Astrocyte (in vitro differentiated cells and primary cell): ENCODE results near the gene ACTN4. TPM values are rescaled to one million over a fixed set of nuclear protein-coding genes. Genes with fewer than 3 reads are reported as not detected.

ENCODE experiments used
- DNase-seq: peaks from one replicate; pipeline ENCODE4 v3.0.0-alpha.2; 2010; ENCODE audit warnings: low read depth
- FAIRE-seq: peaks from 2 replicates; lab custom pipeline; 2011; peaks lifted over from hg19 to GRCh38; lab: Jason Lieb, UNC
- H2AFZ ChIP-seq: 2 replicates; pipeline ENCODE4 v1.6.0; 2012; ENCODE audit warnings: low read depth, low read length, inconsistent platforms
- H3K27ac ChIP-seq: 2 replicates; pipeline ENCODE4 v1.5.1; 2011; ENCODE audit warnings: low read depth, low read length, inconsistent platforms
- H3K27me3 ChIP-seq: 2 replicates; pipeline ENCODE4 v1.6.0; 2011; ENCODE audit warnings: low read length, inconsistent platforms; ENCODE audit not compliant: insufficient read depth
- H3K36me3 ChIP-seq: 2 replicates; pipeline ENCODE4 v1.5.1; 2011; ENCODE audit warnings: low read length, inconsistent platforms; ENCODE audit not compliant: insufficient read depth
- H3K4me1 ChIP-seq: 2 replicates; pipeline ENCODE4 v1.5.1; 2011; ENCODE audit warnings: low read length, inconsistent platforms; ENCODE audit not compliant: insufficient read depth
- H3K4me2 ChIP-seq: 2 replicates; pipeline ENCODE4 v1.6.0; 2012; ENCODE audit warnings: low read length, inconsistent platforms
- H3K4me3 ChIP-seq: 2 replicates; pipeline ENCODE4 v1.5.1; 2011; ENCODE audit warnings: low read depth, mild to moderate bottlenecking, low read length, inconsistent platforms; ENCODE audit not compliant: insufficient read depth
- H3K79me2 ChIP-seq: 2 replicates; pipeline ENCODE4 v1.6.0; 2012; ENCODE audit warnings: mild to moderate bottlenecking, low read length, inconsistent platforms; ENCODE audit not compliant: insufficient read depth
- H3K9ac ChIP-seq: 2 replicates; pipeline ENCODE4 v1.6.0; 2012; ENCODE audit warnings: mild to moderate bottlenecking, low read length, inconsistent platforms
- H3K9me3 ChIP-seq: 2 replicates; pipeline ENCODE4 v1.5.1; 2012; ENCODE audit warnings: low read depth, mild to moderate bottlenecking, low read length, inconsistent platforms; ENCODE audit not compliant: insufficient read depth
- H4K20me1 ChIP-seq: 2 replicates; pipeline ENCODE4 v1.6.0; 2012; ENCODE audit warnings: low read length, inconsistent platforms; ENCODE audit not compliant: insufficient read depth
- H3K27ac Mint-ChIP-seq: one replicate; pipeline ENCODE4 v1.8.0; 2021; ENCODE audit warnings: mild to moderate bottlenecking, mixed read lengths; ENCODE audit not compliant: unreplicated experiment
- H3K27me3 Mint-ChIP-seq: one replicate; pipeline ENCODE4 v1.8.0; 2021; ENCODE audit warnings: low read depth, mixed read lengths; ENCODE audit not compliant: unreplicated experiment
- H3K36me3 Mint-ChIP-seq: one replicate; pipeline ENCODE4 v1.8.0; 2021; ENCODE audit warnings: low read depth, mixed read lengths; ENCODE audit not compliant: unreplicated experiment
- H3K4me1 Mint-ChIP-seq: one replicate; pipeline ENCODE4 v1.8.0; 2021; ENCODE audit warnings: low read depth, mixed read lengths; ENCODE audit not compliant: unreplicated experiment
- H3K4me3 Mint-ChIP-seq: one replicate; pipeline ENCODE4 v1.8.0; 2021; ENCODE audit warnings: mild to moderate bottlenecking, moderate library complexity, mixed read lengths; ENCODE audit not compliant: unreplicated experiment
- H3K9me3 Mint-ChIP-seq: one replicate; pipeline ENCODE4 v1.8.0; 2021; ENCODE audit warnings: mild to moderate bottlenecking, mixed read lengths; ENCODE audit not compliant: unreplicated experiment
- EZH2 ChIP-seq: IDR thresholded peaks from 2 replicates; pipeline ENCODE4 v1.6.1; 2012; ENCODE audit warnings: mild to moderate bottlenecking, low read length, inconsistent platforms; ENCODE audit not compliant: insufficient read depth
- total RNA-seq: library from RNA; stranded (reverse); gene quantifications from 2 replicates; pipeline ENCODE4 v1.2.1, GENCODE V29; 2021
- TF ChIP-seq, protein P1 (sequence below): IDR thresholded peaks from 2 replicates; pipeline ENCODE4 v1.5.1; 2011; ENCODE audit warnings: low read depth, mild to moderate bottlenecking, inconsistent platforms, low read length, moderate library complexity; ENCODE audit not compliant: insufficient read depth

ACTN4 gene
- total RNA-seq, 1 donor from 2014 or later = 879 TPM

DNA sequence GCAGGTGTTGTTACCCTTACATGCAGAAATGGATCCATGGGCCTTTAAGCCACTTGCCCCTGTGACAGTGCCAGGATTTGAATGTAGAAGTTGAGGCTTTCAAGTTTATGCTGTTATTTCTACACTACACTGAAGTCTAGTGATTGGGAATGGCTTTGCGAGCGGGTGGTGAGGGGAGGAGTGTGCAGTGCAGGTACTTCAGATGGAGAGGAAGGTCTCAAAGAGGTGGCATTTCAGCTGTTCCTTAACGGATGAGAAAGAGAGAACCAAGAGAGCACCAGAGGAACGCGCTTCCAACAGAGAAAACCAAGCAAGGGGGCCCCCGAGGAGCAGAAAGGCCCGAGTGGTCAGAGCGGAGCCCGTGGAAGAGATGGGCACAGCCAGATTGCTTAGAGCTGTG, 13.3 kb downstream of the ACTN4 start:
- H3K27ac ChIP-seq = no peak overlapping the region
- peaks cover 87% of the 10 kb centered on the region for H3K4me1 ChIP-seq
- Mint-ChIP-seq H3K4me1 (peaks cover 85% of the 10 kb centered on the region), H3K36me3 (peaks cover 15% of the 10 kb centered on the region), H3K9me3 (no peaks in the 10 kb centered on the region), H3K27ac (peak overlapping the region; percentile 100), H3K4me3 (peak overlapping the region; percentile 62), H3K27me3 (no peaks in the 10 kb centered on the region)
- H3K9ac ChIP-seq = peak overlapping the region; percentile 12
- peaks cover 49% of the 10 kb centered on the region for H4K20me1 ChIP-seq
- peak overlapping the region; percentile 10 for H3K4me2 ChIP-seq
- no peak overlapping the region for H3K4me3 ChIP-seq
- peaks cover 92% of the 10 kb centered on the region for H3K79me2 ChIP-seq
- H3K9me3 ChIP-seq = no peaks in the 10 kb centered on the region
- no peak for DNase-seq
- no peak for TF ChIP-seq EZH2
- TF ChIP-seq, protein P1, sequence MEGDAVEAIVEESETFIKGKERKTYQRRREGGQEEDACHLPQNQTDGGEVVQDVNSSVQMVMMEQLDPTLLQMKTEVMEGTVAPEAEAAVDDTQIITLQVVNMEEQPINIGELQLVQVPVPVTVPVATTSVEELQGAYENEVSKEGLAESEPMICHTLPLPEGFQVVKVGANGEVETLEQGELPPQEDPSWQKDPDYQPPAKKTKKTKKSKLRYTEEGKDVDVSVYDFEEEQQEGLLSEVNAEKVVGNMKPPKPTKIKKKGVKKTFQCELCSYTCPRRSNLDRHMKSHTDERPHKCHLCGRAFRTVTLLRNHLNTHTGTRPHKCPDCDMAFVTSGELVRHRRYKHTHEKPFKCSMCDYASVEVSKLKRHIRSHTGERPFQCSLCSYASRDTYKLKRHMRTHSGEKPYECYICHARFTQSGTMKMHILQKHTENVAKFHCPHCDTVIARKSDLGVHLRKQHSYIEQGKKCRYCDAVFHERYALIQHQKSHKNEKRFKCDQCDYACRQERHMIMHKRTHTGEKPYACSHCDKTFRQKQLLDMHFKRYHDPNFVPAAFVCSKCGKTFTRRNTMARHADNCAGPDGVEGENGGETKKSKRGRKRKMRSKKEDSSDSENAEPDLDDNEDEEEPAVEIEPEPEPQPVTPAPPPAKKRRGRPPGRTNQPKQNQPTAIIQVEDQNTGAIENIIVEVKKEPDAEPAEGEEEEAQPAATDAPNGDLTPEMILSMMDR = no peak
- no peak overlapping the region for H2AFZ ChIP-seq
- peaks cover 7% of the 10 kb centered on the region for H3K36me3 ChIP-seq
- no peak for FAIRE-seq
- no peaks in the 10 kb centered on the region for H3K27me3 ChIP-seq

DNA sequence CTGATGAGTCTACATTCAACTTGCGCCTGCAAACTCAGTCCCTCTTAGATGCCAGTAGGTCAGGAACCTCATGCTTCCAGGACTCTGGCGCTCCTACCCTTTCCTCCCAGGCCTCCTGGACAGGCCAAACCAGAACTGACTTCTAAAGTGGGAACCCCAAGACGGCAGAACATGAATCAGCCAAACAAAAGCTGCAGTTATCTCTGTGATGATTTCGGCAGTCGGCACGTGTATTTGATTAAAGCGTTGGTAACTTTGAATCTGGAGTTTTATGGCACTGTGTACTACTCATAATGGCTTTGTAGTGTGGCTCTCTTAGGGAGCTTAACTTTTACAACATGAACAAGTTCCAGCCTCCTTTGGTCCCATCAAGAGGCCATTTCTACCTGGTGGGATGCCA, 13.7 kb downstream of the ACTN4 start:
- Mint-ChIP-seq H3K36me3 (peaks cover 15% of the 10 kb centered on the region), H3K9me3 (no peaks in the 10 kb centered on the region), H3K27me3 (no peaks in the 10 kb centered on the region), H3K4me1 (peaks cover 85% of the 10 kb centered on the region), H3K4me3 (no peak overlapping the region), H3K27ac (peak overlapping the region; percentile 100)
- Histone ChIP-seq H4K20me1 (peaks cover 49% of the 10 kb centered on the region), H3K27me3 (no peaks in the 10 kb centered on the region), H3K79me2 (peaks cover 92% of the 10 kb centered on the region), H2AFZ (no peak overlapping the region), H3K27ac (no peak overlapping the region), H3K4me1 (peaks cover 87% of the 10 kb centered on the region), H3K4me3 (no peak overlapping the region), H3K4me2 (peak overlapping the region; percentile 10), H3K36me3 (peaks cover 7% of the 10 kb centered on the region), H3K9ac (peak overlapping the region; percentile 12), H3K9me3 (no peaks in the 10 kb centered on the region)
- FAIRE-seq (no peak), DNase-seq (no peak)
- TF ChIP-seq EZH2 = no peak
- TF ChIP-seq, protein P1 = no peak

GRCh38 chr19:38661996-38662395, 14.5 kb downstream of the ACTN4 start:
- Mint-ChIP-seq H3K27ac (peak overlapping the region; percentile 91), H3K9me3 (no peaks in the 10 kb centered on the region), H3K27me3 (no peaks in the 10 kb centered on the region), H3K36me3 (peaks cover 14% of the 10 kb centered on the region), H3K4me1 (peaks cover 88% of the 10 kb centered on the region), H3K4me3 (peak overlapping the region; percentile 50)
- no peak overlapping the region for H3K4me3 ChIP-seq
- H3K4me2 ChIP-seq = peak overlapping the region; percentile 10
- FAIRE-seq = no peak
- peaks cover 92% of the 10 kb centered on the region for H3K79me2 ChIP-seq
- peaks cover 87% of the 10 kb centered on the region for H3K4me1 ChIP-seq
- no peak overlapping the region for H2AFZ ChIP-seq
- H3K27ac ChIP-seq = peak overlapping the region; percentile 28
- peaks cover 55% of the 10 kb centered on the region for H4K20me1 ChIP-seq
- H3K9ac ChIP-seq = peak overlapping the region; percentile 10
- no peaks in the 10 kb centered on the region for H3K27me3 ChIP-seq
- TF ChIP-seq EZH2 = no peak
- TF ChIP-seq, protein P1 = no peak
- no peaks in the 10 kb centered on the region for H3K9me3 ChIP-seq
- no peak for DNase-seq
- H3K36me3 ChIP-seq = peaks cover 3% of the 10 kb centered on the region
